HG02840 (cell line): ENCODE measurements around the gene ASB1.
"Not testable (repeated sequence)": the region's sequence is repeated elsewhere in the genome, so short reads cannot be mapped to it uniquely, and the experiment has no call there.

Source experiments
- ATAC-seq: cut with Tn5 transposase; IDR thresholded peaks from one replicate; pipeline ENCODE4 v1.9.1; 2021; ENCODE audit warnings: mild to moderate bottlenecking, moderate library complexity, moderate number of reproducible peaks; ENCODE audit not compliant: unreplicated experiment, low FRiP score

ASB1 gene

GRCh38 chr2:238403632-238404405 lies 22.9 kb upstream of the ASB1 start:
- no peak for ATAC-seq

GRCh38 chr2:238404406-238405216 lies 22.1 kb upstream of the ASB1 start:
- no peak for ATAC-seq

- ATAC-seq, result not testable (repeated sequence)
Measured at GRCh38 chr2:238405217-238405555, 21.5 kb upstream of the ASB1 start.

GRCh38 chr2:238406221-238406997 lies 20.3 kb upstream of the ASB1 start:
- no peak for ATAC-seq

GRCh38 chr2:238406998-238407285 lies 19.8 kb upstream of the ASB1 start:
- no peak for ATAC-seq

- no peak for ATAC-seq
Measured at GRCh38 chr2:238407566-238407965, 19.2 kb upstream of the ASB1 start.

GRCh38 chr2:238408615-238409340 lies 17.9 kb upstream of the ASB1 start:
- no peak for ATAC-seq

- no peak for ATAC-seq
Measured at GRCh38 chr2:238409341-238410199, 17.2 kb upstream of the ASB1 start.

GRCh38 chr2:238412067-238412767 lies 14.5 kb upstream of the ASB1 start:
- no peak for ATAC-seq

- ATAC-seq, result no peak
Measured at GRCh38 chr2:238413368-238413767, 13.4 kb upstream of the ASB1 start.

- ATAC-seq, result no peak
Measured at GRCh38 chr2:238415036-238415764, 11.5 kb upstream of the ASB1 start.

GRCh38 chr2:238415893-238416292 lies 10.8 kb upstream of the ASB1 start:
- ATAC-seq, result no peak

- no peak for ATAC-seq
Measured at GRCh38 chr2:238418196-238418998, 8.3 kb upstream of the ASB1 start.

- ATAC-seq, result no peak
Measured at GRCh38 chr2:238418999-238419546, 7.7 kb upstream of the ASB1 start.

- ATAC-seq, result no peak
Measured at GRCh38 chr2:238420442-238420841, 6.3 kb upstream of the ASB1 start.

GRCh38 chr2:238420878-238421694 lies 5.6 kb upstream of the ASB1 start:
- no peak for ATAC-seq

- ATAC-seq, result no peak
Measured at GRCh38 chr2:238421695-238422035, 5.1 kb upstream of the ASB1 start.
